ENCODE measurements around the gene MTHFS.
"Not testable (repeated sequence)": the region's sequence is repeated elsewhere in the genome, so short reads cannot be mapped to it uniquely, and the experiment has no call there.

DNA sequence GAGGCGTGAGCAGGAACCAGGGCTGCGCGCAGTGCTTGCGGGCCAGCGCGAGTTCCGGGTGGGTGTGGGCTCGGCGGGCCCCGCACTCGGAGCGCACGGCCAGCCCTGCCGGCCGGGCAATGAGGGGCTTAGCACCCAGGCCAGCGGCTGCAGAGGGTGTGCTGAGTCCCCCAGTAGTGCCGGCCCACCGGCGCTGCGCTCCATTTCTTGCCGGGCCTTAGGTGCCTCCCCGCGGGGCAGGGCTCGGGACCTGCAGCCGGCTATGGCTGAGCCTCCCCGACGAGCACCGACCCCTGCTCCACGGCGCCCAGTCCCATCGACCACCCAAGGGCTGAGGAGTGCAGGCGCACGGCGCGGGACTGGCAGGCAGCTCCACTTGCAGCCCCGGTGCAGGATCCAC is 29.3 kb upstream of the MTHFS start:
- TF ChIP-seq, protein P1, sequence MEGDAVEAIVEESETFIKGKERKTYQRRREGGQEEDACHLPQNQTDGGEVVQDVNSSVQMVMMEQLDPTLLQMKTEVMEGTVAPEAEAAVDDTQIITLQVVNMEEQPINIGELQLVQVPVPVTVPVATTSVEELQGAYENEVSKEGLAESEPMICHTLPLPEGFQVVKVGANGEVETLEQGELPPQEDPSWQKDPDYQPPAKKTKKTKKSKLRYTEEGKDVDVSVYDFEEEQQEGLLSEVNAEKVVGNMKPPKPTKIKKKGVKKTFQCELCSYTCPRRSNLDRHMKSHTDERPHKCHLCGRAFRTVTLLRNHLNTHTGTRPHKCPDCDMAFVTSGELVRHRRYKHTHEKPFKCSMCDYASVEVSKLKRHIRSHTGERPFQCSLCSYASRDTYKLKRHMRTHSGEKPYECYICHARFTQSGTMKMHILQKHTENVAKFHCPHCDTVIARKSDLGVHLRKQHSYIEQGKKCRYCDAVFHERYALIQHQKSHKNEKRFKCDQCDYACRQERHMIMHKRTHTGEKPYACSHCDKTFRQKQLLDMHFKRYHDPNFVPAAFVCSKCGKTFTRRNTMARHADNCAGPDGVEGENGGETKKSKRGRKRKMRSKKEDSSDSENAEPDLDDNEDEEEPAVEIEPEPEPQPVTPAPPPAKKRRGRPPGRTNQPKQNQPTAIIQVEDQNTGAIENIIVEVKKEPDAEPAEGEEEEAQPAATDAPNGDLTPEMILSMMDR (IDR thresholded peaks at IDR 0.05): not testable (repeated sequence)
- TF ChIP-seq POLR2AphosphoS5 (IDR thresholded peaks at IDR 0.05): not testable (repeated sequence)
